Kasumi-1 (cell line): ENCODE data around the gene ENKUR.
"Not testable (repeated sequence)": the region's sequence is repeated elsewhere in the genome, so short reads cannot be mapped to it uniquely, and the experiment has no call there.

ENCODE experiments used
- DNase-seq, 2 experiments: peaks; one replicate each; lab custom pipeline; 2025; lab: John Stamatoyannopoulos, UW

ENKUR gene

GRCh38 chr10:25023278-25023677 is 7.3 kb upstream of the ENKUR start:
- DNase-seq, result peak; percentile 41 to 47

DNA sequence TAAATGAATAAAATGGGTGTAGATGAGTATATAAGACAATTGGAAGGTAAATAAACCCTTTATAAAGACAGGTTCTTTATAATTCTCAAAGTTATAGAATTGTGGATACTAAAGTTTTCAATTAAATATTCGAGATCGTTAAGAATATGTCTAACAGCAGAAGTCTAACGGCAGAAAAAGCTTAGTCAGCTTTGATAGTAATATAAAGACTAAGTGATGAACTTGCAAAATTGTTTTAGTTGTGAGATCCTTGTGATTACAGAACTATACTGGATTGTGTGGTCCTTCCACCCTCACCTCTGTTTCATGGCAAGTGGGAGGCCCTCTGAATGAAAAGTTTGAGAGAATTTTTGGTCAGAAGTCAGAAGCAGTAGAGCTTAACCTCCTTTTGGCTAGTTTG is 2.7 kb upstream of the ENKUR start:
- no peak for DNase-seq

- DNase-seq, result no peak
Observed at GRCh38 chr10:25017661-25018060, 1.7 kb upstream of the ENKUR start.

- DNase-seq, result no peak
Observed at GRCh38 chr10:25017154-25017590, 1.2 kb upstream of the ENKUR start.

DNA sequence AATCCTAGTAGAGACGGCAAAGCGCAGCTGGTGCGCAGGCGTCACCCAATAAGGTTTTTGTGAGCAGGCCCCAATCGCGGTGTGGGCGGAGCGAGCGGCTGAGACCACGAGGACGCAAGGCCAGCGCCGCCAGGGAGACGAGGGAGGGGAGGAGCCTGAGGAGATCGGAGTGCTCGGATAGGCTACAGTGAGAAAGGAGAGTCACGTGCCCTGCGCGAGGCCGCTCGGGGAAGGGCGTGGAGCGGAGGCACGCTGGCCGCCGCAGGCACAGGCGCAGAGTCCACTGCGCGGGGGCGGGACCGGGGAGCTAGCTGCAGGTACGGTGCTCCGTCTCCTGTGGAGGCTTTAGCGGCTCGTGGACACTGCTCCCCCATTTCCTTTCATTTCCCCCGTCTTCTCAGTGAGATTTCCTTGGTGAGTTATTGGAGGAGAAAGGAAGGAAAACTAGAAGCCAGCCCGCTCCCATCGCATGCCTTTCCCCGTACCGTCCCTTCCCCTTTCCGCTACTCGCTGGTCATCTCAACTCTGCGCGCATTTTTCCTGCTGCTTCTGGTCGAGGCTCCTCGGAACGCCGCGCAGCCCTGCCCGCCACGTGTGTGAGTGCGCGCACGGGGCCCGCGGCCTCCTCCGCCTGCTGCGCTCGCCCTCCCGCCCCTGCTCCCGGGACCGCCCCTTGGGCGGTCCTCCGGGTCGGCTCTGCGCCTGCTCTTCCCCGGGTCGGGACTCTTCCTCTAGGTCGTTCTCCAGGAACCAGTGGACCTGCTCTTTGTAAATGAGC is 607 bp upstream of the ENKUR start, which contains the start of gene THNSL1:
TSS of gene THNSL1 (plus strand) at position 237 of the 778 bp plus-strand sequence. CDS start 6,612 bp downstream, outside the sequence.
- peak; percentile 98 to 99 for DNase-seq

GRCh38 chr10:25014579-25014978 is 1.4 kb downstream of the ENKUR start:
- no peak for DNase-seq

DNA sequence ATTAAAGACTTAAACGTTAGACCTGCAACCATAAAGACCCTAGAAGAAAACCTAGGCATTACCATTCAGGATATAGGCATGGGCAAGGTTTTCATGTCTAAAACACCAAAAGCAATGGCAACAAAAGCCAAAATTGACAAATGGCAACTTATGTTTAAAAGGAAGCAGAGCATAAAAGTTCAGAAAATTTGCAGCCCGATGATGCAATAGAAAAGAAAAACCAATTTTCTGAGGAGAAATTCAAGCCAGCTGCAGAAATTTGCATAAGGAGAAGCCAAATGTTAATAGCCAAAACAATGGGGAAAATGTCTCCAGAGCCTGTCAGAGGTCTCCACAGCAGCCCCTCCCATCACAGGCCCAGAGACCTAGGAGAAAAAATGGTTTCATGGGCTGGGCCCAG is 4.4 kb downstream of the ENKUR start:
- not testable (repeated sequence) for DNase-seq

DNA sequence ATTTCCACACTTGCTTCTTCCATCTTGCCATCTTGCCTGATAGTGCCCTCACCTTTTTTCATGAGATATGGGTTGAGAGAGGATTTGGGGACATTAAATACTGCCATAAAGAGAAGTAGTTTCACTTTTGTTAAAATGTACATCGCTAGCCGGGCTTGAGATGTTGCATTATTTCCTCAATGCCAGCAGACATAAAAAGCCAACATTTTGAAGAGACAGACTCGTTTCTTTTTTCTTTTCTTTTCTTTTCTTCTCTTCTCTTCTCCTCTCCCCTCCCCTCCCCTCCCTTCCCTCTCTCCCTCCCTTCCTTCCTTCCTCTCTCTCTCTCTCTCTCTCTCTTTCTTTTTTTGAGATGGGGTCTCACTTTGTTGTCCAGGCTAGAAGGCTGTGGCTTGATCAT is 17.9 kb downstream of the ENKUR start:
- no peak for DNase-seq

DNA sequence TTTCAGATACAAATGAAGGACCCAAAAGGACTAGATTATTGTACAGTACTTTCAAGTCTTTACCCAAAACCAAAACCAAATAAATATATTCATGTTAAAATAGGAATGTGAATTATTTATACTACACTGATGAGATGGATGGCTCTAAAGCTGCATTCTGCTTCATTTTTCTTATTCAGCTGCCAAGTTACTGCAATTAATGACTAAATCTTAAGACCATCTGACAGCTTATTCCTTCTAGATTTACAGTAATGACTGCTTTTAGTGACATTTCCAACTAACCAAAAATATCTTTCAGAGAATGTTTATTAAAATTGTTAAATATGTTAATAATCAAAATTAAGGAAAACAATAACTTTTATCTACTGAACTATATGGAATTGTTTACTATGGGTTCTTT is 20.9 kb downstream of the ENKUR start:
- no peak for DNase-seq

- DNase-seq, result no peak
Observed at GRCh38 chr10:24993237-24993958, 22.6 kb downstream of the ENKUR start.

GRCh38 chr10:24992512-24993133 is 23.3 kb downstream of the ENKUR start:
- no peak for DNase-seq

DNA sequence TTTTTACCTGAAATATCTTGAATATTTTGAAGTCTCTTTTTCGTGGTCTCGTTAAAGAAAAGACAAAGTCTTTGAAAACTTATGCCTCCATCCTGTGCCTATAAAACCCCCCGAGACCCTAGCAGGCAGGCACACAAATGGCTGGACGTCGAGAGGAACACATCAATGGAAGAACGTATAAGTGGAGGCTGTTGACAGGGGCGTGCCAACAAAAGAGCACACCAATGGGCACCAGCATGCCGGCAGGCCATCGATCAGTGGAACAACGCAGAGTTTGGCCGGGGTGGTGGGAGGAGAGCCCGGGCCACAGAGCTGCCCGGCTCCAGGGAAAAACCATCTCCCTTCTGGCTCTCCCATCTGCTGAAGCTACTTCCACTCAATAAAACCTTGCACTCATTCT is 24.7 kb downstream of the ENKUR start:
- no peak for DNase-seq

- peak; percentile 21 to 42 for DNase-seq
Observed at GRCh38 chr10:24989867-24990266, 26.1 kb downstream of the ENKUR start.

GRCh38 chr10:24988831-24989640 is 26.9 kb downstream of the ENKUR start:
- no peak for DNase-seq

- DNase-seq, result no peak
Observed at GRCh38 chr10:24984906-24985305, 31.1 kb downstream of the ENKUR start.

DNA sequence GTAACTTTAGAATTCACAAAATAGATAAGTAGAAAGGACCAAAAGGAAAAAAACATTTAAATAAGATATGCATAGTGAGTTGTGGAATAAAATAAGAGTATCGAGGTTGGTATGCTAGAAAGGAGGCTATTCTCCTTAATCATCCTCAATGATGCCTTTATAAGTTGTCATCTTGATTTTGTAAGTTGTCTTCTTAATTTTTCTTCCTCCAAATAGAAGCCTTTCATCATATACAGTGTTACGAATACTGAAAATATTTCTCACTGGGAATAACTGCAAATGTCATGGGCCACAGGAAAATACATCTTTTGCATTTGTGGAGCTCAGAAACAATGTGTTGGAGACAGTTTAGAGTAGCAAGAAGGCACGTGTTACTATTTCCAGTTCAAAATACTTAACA is 32.0 kb downstream of the ENKUR start:
- no peak for DNase-seq

GRCh38 chr10:24983130-24983529 is 32.8 kb downstream of the ENKUR start:
- no peak for DNase-seq

DNA sequence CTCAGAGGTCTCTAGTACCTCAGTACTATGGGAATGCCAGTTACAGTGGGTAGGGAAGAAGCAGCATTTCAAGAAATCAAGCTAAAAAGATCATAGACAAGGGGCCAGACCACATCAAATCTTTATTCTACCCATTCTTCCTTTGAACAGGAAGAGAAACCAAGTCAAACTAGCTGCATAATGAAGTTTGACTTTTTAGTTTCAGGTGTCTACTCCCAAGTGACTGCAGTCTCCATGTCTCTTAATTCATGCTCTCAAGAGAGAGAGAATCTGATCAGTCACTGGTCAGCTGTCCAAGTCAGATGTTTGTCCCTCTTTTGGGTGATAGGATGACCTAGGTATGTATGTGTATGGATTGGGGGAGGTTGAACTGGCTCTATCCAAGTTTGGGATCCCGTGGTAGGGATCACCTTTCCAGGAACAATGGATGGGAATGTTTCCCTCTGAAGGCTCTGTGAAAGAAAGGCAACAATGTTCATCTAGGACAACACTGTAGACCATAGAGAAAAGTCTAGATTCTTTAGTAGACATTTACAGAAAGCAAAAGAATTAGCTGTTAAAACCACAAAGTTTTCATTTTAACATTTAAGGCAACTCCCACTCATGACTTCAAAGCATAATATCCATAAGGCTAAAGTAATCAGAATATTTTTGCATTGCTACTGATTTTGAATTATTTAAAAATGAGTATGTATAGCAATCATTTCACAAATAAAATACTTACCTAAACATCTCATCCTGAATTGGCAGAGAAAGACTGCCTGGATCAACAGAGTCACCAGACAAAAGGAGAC is 33.4 kb downstream of the ENKUR start:
- DNase-seq, result no peak

DNA sequence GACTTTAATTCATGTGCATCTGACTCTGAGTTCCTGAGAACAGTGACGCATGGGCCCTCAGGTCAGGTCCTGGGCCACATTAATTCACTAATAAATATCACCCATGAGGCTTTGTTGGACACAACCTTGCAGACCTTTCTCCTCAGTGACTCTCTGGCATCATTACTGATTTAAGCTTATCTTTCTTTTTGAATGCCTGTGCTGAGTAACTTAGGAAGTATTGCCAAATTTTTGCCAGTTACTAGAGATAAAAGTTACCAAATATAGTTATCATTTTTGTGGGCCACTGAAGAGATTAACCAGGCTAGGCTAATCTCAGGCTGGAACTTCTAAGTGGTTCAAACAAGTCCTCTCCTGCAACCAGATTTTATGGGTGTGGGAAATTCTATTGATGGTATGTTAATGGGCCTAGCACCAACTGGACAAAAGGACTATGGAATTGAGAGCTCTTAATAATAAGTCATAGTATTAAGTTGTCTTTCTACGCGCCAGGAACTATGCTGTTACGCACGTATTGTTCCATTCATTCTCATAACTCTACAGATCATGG is 34.7 kb downstream of the ENKUR start:
- DNase-seq, result no peak

DNA sequence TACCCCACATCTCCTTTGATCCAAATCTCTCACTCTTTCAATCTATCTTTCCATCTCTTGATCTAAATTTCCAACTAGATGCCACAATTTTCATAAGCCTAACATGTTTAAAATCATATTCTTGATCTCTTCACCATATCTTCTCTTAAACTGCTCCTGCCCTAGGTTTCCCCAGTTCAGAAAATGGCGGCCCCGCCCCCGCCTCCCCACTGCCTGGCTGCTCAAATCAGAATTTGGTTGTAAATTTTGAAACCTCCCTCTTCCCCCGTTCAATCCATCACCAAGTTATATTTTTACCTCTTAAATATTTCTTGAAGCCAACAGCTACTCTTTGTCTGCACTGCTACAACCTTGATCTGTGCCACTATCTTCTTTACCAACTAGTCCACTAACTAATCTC is 36.3 kb downstream of the ENKUR start:
- no peak for DNase-seq

- DNase-seq, result no peak
Observed at GRCh38 chr10:24974976-24975375, 41.0 kb downstream of the ENKUR start.
